Heart right ventricle (tissue), 16 donors: Measurements from ENCODE around the gene PYGM. TPM values are rescaled to one million over a fixed set of nuclear protein-coding genes. Genes with fewer than 3 reads are reported as not detected.

Experiments used
- ATAC-seq, 8 donors: fragments of 200-7000 bp; cut with Tn5 transposase; one replicate each; pipeline ENCODE4 v1.9.1; 2020; ENCODE audit warnings: mild to moderate bottlenecking in 8 of 8, moderate library complexity in 8 of 8, moderate number of reproducible peaks in 1 of 8
- DNase-seq, 2 donors: peaks; one replicate each; pipeline ENCODE4 v3.0.0-alpha.2; 2020
- H3K27ac ChIP-seq, 10 donors: fragments of 200-600 bp; sonication (generic) in 2 of 10; one replicate each; pipeline versions ENCODE4 v1.5.0 to v1.8.0; 2020 to 2022; ENCODE audit warnings: mild to moderate bottlenecking in 3 of 10
- H3K27me3 ChIP-seq, 7 donors: fragments of 200-600 bp; one replicate each; pipeline ENCODE4 v1.8.0; 2021 to 2022; ENCODE audit warnings: mild to moderate bottlenecking in 2 of 7
- H3K36me3 ChIP-seq, 9 donors: fragments of 200-600 bp; sonication (generic) in 1 of 9; one replicate each; pipeline versions ENCODE4 v1.5.0 to v1.8.0; 2020 to 2022; ENCODE audit warnings: mild to moderate bottlenecking in 2 of 9
- H3K4me1 ChIP-seq, 9 donors: fragments of 200-600 bp; sonication (generic) in 1 of 9; one replicate each; pipeline versions ENCODE4 v1.5.0 to v1.8.0; 2020 to 2022; ENCODE audit warnings: mild to moderate bottlenecking in 4 of 9
- H3K4me3 ChIP-seq, 10 donors: fragments of 200-600 bp; sonication (generic) in 2 of 10; one replicate each; pipeline versions ENCODE4 v1.5.0 to v1.8.0; 2020 to 2022; ENCODE audit warnings: mild to moderate bottlenecking in 7 of 10, moderate library complexity in 2 of 10
- H3K9me3 ChIP-seq, 11 donors: fragments of 200-600 bp in 10 of 11; sonication (generic) in 2 of 11; one replicate each; pipeline versions ENCODE4 v1.5.0 to v1.8.0; 2013 to 2022; ENCODE audit warnings: mild to moderate bottlenecking in 2 of 11, control low read depth in 1 of 11, moderate library complexity in 1 of 11
- WGBS, 2 donors: extraction: QIAGEN DNeasy Blood & Tissue Kit; methylation state at CpG; one replicate each; pipeline ENCODE4 v1.1.7; 2013; ENCODE audit warnings: inconsistent platforms in 1 of 2; 5-methylcytosine and 5-hydroxymethylcytosine counted together
- intact Hi-C, 10 donors: fragments of 100-400 bp; cut with DNase I; formaldehyde crosslinking; loops; one replicate each; pipeline versions ENCODE4 v1.11.1 to v1.14.2; 2022
- polyA plus RNA-seq, 2 donors: library from polyadenylated mRNA; stranded (reverse); fragments of 200-250 nt; gene quantifications; one replicate each; pipeline ENCODE4 v1.2.3, GENCODE V29; 2013
- total RNA-seq, 10 donors: library from RNA; stranded (reverse); fragmentation: NEBNext Ultra II Directional in 3 of 10; extraction: Animal tissue kit (Norgen Biotek cat#: 25700) in 3 of 10; gene quantifications; one replicate each; pipeline versions ENCODE4 v1.2.1 to v1.2.4, GENCODE V29; 2021 to 2023
- TF ChIP-seq, protein P1 (sequence below), 9 donors: fragments of 200-600 bp; sonication (generic) in 2 of 9; IDR thresholded peaks; one replicate each; pipeline versions ENCODE4 v1.5.0 to v1.8.0; 2021 to 2022; ENCODE audit warnings: antibody characterized with exemption in 9 of 9, mild to moderate bottlenecking in 5 of 9, moderate library complexity in 1 of 9
- donor health status: Arrhythmogenic right ventricular cardiomyopathy.
- donor health status: ischemic (EF 13 %, LVEDD 7.1; RV severe dilation, severe dysfunction).
- donor health status: healthy with polysubstance abuse.
- donor health status: DM: no; HTN: yes; CAD: no.
- donor health status: DM: no; HTN: no; CAD: no.
- donor health status: ischemic (EF 25% LVEDD 6.9; RV normal size, moderate dysfunction).
- donor health status: ischemic (EF 25% LVEDD 5.7; RV mildly dilated, moderate dysfunction).
- donor health status: healthy.
- donor health status: DM: yes; HTN: yes; CAD: no.
- donor health status: Ischemic cardiomyopathy.
- donor health status: ischemic (EF 35%, LVEDD 5.7; RV mildly dilated, moderate dysfunction).
- donor health status: nonischemic (EF 11% LVEDD 7.7; RV severe dilation, severe dysfunction).
- donor health status: DM: yes; HTN: yes; CAD: no.
- donor health status: PGD.
- donor health status: ischemic (EF 29% LVEDD 5.4; RV normal size, mild dysfunction).
- donor health status: nonischemic (EF 23%, LVEDD 6.1; RV moderate dilation, normal function).

PYGM gene
- total and polyA plus RNA-seq, 12 donors = 11.3 to 249 (median 115) TPM

DNA sequence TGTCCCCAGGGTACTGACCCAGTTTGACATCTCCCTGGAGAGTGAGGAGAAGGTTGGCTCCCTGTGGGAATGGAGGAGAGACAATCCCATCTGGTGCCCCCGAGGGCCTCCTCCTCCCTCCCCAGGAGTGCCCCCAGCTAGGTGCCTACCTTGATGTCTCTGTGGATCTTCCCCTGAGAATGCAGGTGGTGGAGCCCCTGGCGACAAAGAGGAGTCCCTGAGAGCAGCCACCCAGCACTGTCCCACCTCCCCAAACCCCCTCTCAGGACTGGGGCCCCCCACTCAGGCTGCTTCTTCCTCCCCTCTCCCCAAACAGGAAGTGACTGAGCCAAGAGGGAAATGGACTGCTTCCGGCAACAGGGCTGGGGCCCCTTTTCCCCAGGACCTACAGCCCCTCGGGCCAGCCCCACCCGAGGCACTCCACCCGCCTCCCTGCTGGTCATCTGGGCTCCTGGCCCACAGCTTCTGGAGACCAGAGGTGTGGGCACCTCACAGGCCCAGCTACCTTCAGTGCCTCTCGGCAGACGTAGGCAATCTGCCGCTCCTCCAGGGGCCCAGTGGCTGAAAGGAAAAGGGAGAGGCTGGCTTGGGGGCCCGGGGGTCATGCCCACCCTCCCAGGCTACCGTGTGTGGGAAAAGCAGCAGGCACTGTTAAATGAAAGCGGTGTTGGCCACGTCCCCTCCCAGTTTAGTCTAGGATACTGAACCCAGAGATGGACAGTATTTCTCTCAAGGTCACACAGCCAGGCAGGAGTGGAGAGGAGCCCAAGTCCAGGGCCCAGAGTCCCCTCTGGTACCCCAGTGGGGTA lies 42.0 kb upstream of the PYGM start:
- ATAC-seq (peak in 4 of 8 donors; percentile 1 to 16 (median 6)), DNase-seq (no peak)
- Histone ChIP-seq H3K4me1 (peaks cover 14 to 46% (median 26%) of the 10 kb centered on the region in 9 donors), H3K27me3 (no peaks in the 10 kb centered on the region), H3K4me3 (peak overlapping the region in 9 of 10 donors; percentile 56 to 92 (median 70)), H3K9me3 (no peaks in the 10 kb centered on the region), H3K36me3 (peaks cover 0 to 57% (median 12%) of the 10 kb centered on the region in 9 donors), H3K27ac (peak overlapping the region; percentile 63 to 97 (median 90))
- TF ChIP-seq, protein P1, sequence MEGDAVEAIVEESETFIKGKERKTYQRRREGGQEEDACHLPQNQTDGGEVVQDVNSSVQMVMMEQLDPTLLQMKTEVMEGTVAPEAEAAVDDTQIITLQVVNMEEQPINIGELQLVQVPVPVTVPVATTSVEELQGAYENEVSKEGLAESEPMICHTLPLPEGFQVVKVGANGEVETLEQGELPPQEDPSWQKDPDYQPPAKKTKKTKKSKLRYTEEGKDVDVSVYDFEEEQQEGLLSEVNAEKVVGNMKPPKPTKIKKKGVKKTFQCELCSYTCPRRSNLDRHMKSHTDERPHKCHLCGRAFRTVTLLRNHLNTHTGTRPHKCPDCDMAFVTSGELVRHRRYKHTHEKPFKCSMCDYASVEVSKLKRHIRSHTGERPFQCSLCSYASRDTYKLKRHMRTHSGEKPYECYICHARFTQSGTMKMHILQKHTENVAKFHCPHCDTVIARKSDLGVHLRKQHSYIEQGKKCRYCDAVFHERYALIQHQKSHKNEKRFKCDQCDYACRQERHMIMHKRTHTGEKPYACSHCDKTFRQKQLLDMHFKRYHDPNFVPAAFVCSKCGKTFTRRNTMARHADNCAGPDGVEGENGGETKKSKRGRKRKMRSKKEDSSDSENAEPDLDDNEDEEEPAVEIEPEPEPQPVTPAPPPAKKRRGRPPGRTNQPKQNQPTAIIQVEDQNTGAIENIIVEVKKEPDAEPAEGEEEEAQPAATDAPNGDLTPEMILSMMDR (IDR thresholded peaks at IDR 0.05) = no peak
- WGBS, 2 donors = 48 to 52% methylated on average over 13 of the region's 13 CpGs
- intact Hi-C loops = loop anchor here in 1 of 10 donors (2.0 kb wide), 1 partner anchor 23 kb away; the partner anchor contains the start of gene SF1

DNA sequence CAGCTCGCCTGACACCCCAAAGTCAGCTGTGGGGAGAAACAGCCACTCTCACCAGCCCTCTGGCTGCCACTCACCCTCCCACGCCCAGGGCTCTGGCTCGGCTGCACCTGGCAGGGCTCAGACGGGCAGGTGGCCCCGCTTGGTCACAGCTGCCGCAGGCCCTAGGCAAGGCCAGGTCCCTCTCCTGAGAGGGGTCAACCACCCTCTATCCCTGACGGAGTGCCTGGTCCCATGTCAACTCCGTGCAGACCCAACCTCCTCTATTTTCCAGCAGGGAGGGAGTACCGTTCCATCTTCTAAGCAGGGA lies 41.3 kb upstream of the PYGM start:
- peaks cover 0 to 57% (median 9%) of the 10 kb centered on the region in 9 donors for H3K36me3 ChIP-seq
- peak overlapping the region in 1 of 10 donors; percentile 72 for H3K4me3 ChIP-seq
- WGBS, 2 donors = 82 to 84% methylated on average over 9 of the region's 9 CpGs
- no peaks in the 10 kb centered on the region for H3K27me3 ChIP-seq
- peak overlapping the region in 9 of 10 donors; percentile 76 to 97 (median 90) for H3K27ac ChIP-seq
- DNase-seq = no peak
- H3K9me3 ChIP-seq = no peaks in the 10 kb centered on the region
- TF ChIP-seq, protein P1 (IDR thresholded peaks at IDR 0.05) = no peak
- no peak for ATAC-seq
- peaks cover 14 to 46% (median 26%) of the 10 kb centered on the region in 9 donors for H3K4me1 ChIP-seq
- intact Hi-C loops = no loop called here

DNA sequence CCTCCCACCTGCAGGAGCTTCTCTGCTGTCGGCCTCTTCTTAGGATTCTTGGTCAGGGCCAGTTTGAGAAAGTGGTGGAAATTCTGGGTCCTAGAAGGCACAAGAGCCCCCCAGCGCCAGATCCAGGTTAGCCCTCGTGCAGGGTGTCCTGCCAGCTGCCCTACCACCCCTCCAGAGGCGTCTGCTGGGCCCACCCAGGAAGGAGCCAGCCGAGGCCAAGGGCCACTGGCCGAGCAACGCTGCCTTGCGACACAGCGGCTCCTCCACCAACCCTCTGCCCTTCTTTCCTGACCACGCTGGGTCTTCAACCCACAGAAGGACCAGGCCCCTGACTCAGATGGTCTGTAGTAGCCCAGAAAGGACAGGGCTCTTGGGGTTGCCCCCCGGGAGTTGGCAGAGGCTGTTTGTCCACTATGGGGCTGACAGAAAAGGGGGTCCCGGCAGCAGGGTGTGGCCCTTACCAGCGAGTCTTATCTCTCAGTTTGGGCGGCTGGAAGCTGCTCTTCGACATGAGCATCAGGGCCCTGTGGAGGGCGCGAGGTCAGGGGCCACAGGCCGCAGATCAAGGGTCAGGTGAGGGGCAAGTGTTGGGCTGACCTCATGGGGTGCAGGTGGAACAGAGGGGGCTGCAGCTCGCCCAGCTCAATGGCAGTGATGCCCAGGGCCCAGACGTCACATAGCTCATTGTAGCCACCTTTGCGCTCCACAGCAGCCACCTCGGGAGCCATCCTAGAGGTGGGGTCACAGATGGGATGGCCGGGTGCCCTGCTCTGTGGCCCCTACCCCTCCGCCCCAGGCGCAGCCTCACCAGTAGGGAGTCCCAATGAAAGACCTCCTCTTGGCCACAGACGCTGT lies 40.8 kb upstream of the PYGM start:
- no peak for DNase-seq
- H3K27ac ChIP-seq = peak overlapping the region in 6 of 10 donors; percentile 30 to 97 (median 84)

More for the DNA sequence above, 40.8 kb upstream of the PYGM start:
- WGBS, 2 donors = 75 to 78% methylated on average over 26 of the region's 26 CpGs
- Histone ChIP-seq H3K36me3 (peaks cover 0 to 54% (median 5%) of the 10 kb centered on the region in 9 donors), H3K4me1 (peaks cover 14 to 46% (median 26%) of the 10 kb centered on the region in 9 donors), H3K27me3 (no peaks in the 10 kb centered on the region), H3K4me3 (no peak overlapping the region), H3K9me3 (no peaks in the 10 kb centered on the region)
- intact Hi-C loops = no loop called here
- TF ChIP-seq, protein P1 (IDR thresholded peaks at IDR 0.05) = no peak
- no peak for ATAC-seq
